Peyer's patch (tissue), 4 donors: Measurements from ENCODE around the gene ELMO1. TPM values are rescaled to one million over a fixed set of nuclear protein-coding genes. Genes with fewer than 3 reads are reported as not detected.

ENCODE experiments used
- DNase-seq, 3 donors: peaks; one replicate each; pipeline ENCODE4 v3.0.0-alpha.2; 2017 to 2019
- H3K27ac ChIP-seq, 4 donors: fragments of 200-600 bp; sonication (generic); one replicate each; pipeline ENCODE4 v1.5.1; 2016 to 2019
- H3K27me3 ChIP-seq, 2 donors: fragments of 200-600 bp; sonication (generic); one replicate each; pipeline ENCODE4 v1.5.1; 2019
- H3K36me3 ChIP-seq, 3 donors: fragments of 200-600 bp; sonication (generic); one replicate each; pipeline ENCODE4 v1.5.1; 2016 to 2019
- H3K4me1 ChIP-seq, 4 donors: fragments of 200-600 bp; sonication (generic); one replicate each; pipeline ENCODE4 v1.5.1; 2016 to 2019
- H3K4me3 ChIP-seq, 4 donors: fragments of 200-600 bp; sonication (generic); 1 replicate in 3 of 4; 2 replicates in 1 of 4; pipeline ENCODE4 v1.5.1; 2016 to 2019; ENCODE audit warnings: mild to moderate bottlenecking in 1 of 4
- H3K9me3 ChIP-seq, 4 donors: fragments of 200-600 bp; sonication (generic); one replicate each; pipeline ENCODE4 v1.5.1; 2016 to 2019; ENCODE audit warnings: mild to moderate bottlenecking in 1 of 4
- CTCF ChIP-seq, 6 experiments: fragments of 450-650 bp in 4 of 6; fragments of 200-600 bp in 2 of 6; sonication (generic) in 1 of 6; IDR thresholded peaks; one replicate each; pipeline ENCODE4 v1.5.1; 2017 to 2019; ENCODE audit warnings: antibody characterized with exemption in 6 of 6, mild to moderate bottlenecking in 3 of 6, moderate library complexity in 1 of 6
- POLR2A ChIP-seq, 2 donors: fragments of 450-650 bp; IDR thresholded peaks; one replicate each; pipeline ENCODE4 v1.5.1; 2017; ENCODE audit warnings: antibody characterized with exemption in 2 of 2, mild to moderate bottlenecking in 2 of 2, moderate library complexity in 2 of 2
- total RNA-seq, 4 donors: library from RNA; depleted of rRNA; stranded (reverse); fragments of >200 nt; gene quantifications; one replicate each; pipeline ENCODE4 v1.1.0, GENCODE V29; 2016

Gene ELMO1
- total RNA-seq, 4 donors from 2014 or later = 43.1 to 381 (median 72.2) TPM

DNA sequence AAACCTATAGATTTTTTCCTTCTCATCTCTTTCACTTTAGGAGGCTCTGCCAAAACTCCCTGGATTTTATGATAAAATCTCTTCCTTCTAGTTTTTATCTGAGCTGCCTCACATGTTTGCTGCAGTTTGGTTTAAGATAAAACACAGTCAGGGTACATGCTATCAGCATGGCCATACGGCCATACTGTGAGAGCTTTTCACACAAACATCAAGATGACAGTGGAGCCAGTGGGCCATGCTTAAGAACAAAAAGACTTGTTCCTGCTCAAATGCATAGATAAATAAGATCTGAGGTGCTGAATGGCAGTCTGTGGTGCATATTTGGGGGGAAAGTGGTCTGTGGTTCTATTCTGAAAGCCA is 91.0 kb downstream of the ELMO1 start:
- Histone ChIP-seq H3K4me1 (peaks cover 0 to 7% (median 3%) of the 10 kb centered on the region in 4 donors), H3K9me3 (no peaks in the 10 kb centered on the region), H3K4me3 (no peak overlapping the region), H3K27ac (no peak overlapping the region), H3K27me3 (no peaks in the 10 kb centered on the region), H3K36me3 (no peaks in the 10 kb centered on the region)
- DNase-seq = no peak
- no peak for TF ChIP-seq POLR2A (IDR thresholded peaks at IDR 0.05)
- no peak for TF ChIP-seq CTCF (IDR thresholded peaks at IDR 0.05)

DNA sequence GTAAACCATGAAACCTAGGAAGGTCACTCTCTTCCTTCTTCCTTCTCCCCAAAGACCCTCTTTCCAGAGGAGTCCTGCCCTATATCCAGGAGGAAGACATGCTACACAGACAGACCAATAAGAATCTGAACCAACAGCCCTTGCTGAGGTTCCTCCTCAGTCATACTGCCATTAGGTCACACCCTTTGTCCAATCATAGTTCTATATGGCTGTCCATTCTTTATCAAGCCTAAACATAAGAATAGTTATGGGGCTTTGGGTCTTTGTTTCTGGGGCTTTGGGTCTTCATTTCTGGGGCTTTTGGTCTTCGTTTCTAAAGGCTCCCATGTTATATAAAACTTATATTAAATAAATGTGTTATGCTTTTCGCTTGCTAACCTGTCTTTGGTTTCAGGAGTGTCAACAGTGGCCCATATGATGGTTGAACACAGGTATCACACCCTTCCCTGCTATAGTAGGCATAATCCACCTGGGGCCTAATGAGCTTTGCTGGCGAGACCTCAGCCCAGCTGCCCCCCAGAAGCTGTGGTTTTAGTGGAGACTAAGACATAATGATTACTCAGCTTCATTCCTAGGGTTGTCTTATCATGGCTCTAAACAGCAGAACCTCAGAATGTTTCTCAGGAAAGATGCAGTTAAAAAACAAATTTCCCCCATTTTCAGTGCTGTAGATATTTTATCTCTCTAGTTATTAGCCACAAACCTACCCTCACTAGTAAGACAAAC is 91.6 kb downstream of the ELMO1 start:
- H3K27ac ChIP-seq = no peak overlapping the region
- no peaks in the 10 kb centered on the region for H3K27me3 ChIP-seq
- TF ChIP-seq CTCF (IDR thresholded peaks at IDR 0.05) (no peak), POLR2A (IDR thresholded peaks at IDR 0.05) (no peak)
- H3K4me1 ChIP-seq = peaks cover 0 to 7% (median 3%) of the 10 kb centered on the region in 4 donors
- H3K36me3 ChIP-seq = no peaks in the 10 kb centered on the region
- no peaks in the 10 kb centered on the region for H3K9me3 ChIP-seq
- no peak for DNase-seq
- H3K4me3 ChIP-seq = no peak overlapping the region

GRCh38 chr7:37354656-37355131 is 94.0 kb downstream of the ELMO1 start:
- Histone ChIP-seq H3K4me1 (peaks cover 0 to 7% (median 3%) of the 10 kb centered on the region in 4 donors), H3K4me3 (no peak overlapping the region), H3K36me3 (no peaks in the 10 kb centered on the region), H3K9me3 (no peaks in the 10 kb centered on the region), H3K27me3 (no peaks in the 10 kb centered on the region), H3K27ac (peak overlapping the region; percentile 64 to 71 (median 70))
- TF ChIP-seq POLR2A (IDR thresholded peaks at IDR 0.05) (no peak), CTCF (IDR thresholded peaks at IDR 0.05) (no peak)
- peak in 1 of 3 donors; percentile 63 for DNase-seq

- TF ChIP-seq CTCF (IDR thresholded peaks at IDR 0.05) (no peak), POLR2A (IDR thresholded peaks at IDR 0.05) (no peak)
- no peaks in the 10 kb centered on the region for H3K9me3 ChIP-seq
- DNase-seq = no peak
- H3K4me1 ChIP-seq = peaks cover 0 to 7% (median 3%) of the 10 kb centered on the region in 4 donors
- no peaks in the 10 kb centered on the region for H3K27me3 ChIP-seq
- H3K36me3 ChIP-seq = no peaks in the 10 kb centered on the region
- peak overlapping the region in 2 of 4 donors; percentile 38 to 39 for H3K4me3 ChIP-seq
- peak overlapping the region; percentile 64 to 71 (median 70) for H3K27ac ChIP-seq
Observed at GRCh38 chr7:37353949-37354655, 94.6 kb downstream of the ELMO1 start.

GRCh38 chr7:37352974-37353948 is 95.4 kb downstream of the ELMO1 start:
- Histone ChIP-seq H3K27me3 (no peaks in the 10 kb centered on the region), H3K27ac (peak overlapping the region; percentile 64 to 71 (median 70)), H3K36me3 (no peaks in the 10 kb centered on the region), H3K9me3 (no peaks in the 10 kb centered on the region), H3K4me1 (peaks cover 0 to 7% (median 3%) of the 10 kb centered on the region in 4 donors), H3K4me3 (peak overlapping the region; percentile 36 to 40 (median 38))
- TF ChIP-seq POLR2A (IDR thresholded peaks at IDR 0.05) (peak in 1 of 2 donors; percentile 23), CTCF (IDR thresholded peaks at IDR 0.05) (peak; percentile 18 to 69 (median 50))
- DNase-seq = peak in 2 of 3 donors; percentile 76 to 79
